H1 (cell line): Measurements from ENCODE around the gene MYO7B. TPM values are rescaled to one million over a fixed set of nuclear protein-coding genes. Genes with fewer than 3 reads are reported as not detected.

Experiments
- CTCF ChIA-PET: fragments of 300-600 bp; sonication (Branson Sonifier 250); formaldehyde crosslinking; loops from one replicate; lab custom pipeline; 2021; ENCODE audit not compliant: partially characterized antibody; lab: Charles Lee
- POLR2A ChIA-PET: fragments of 300-600 bp; sonication (Branson Sonifier 250); formaldehyde crosslinking; loops from one replicate; lab custom pipeline; 2021; ENCODE audit warnings: inconsistent platforms; ENCODE audit not compliant: partially characterized antibody; lab: Charles Lee
- DNase-seq, 2 experiments: peaks; one replicate each; pipeline versions ENCODE4 v3.0.0 to v3.0.0-alpha.2; 2010 to 2022; ENCODE audit warnings: low spot score in 2 of 2, low read depth in 1 of 2, mixed read lengths in 1 of 2
- FAIRE-seq: peaks from 2 replicates; lab custom pipeline; 2011; peaks lifted over from hg19 to GRCh38; lab: Jason Lieb, UNC
- H2AFZ ChIP-seq: 2 replicates; pipeline ENCODE4 v1.8.1; 2012; ENCODE audit warnings: low read length, inconsistent platforms
- H2AK5ac ChIP-seq: 2 replicates; pipeline ENCODE4 v1.6.1; 2013; ENCODE audit warnings: low read depth, low read length
- H2BK120ac ChIP-seq: replicated peaks from 2 replicates; pipeline ENCODE3; 2013; ENCODE audit warnings: low read depth, low read length, inconsistent platforms
- H2BK12ac ChIP-seq: 2 replicates; pipeline ENCODE4 v1.6.1; 2013; ENCODE audit warnings: low read depth, low read length
- H2BK15ac ChIP-seq: 2 replicates; pipeline ENCODE4 v1.6.1; 2013; ENCODE audit warnings: low read length
- H2BK20ac ChIP-seq: 2 replicates; pipeline ENCODE4 v1.6.1; 2013; ENCODE audit warnings: low read length
- H2BK5ac ChIP-seq: 2 replicates; pipeline ENCODE4 v1.6.1; 2013; ENCODE audit warnings: low read depth, low read length
- H3K14ac ChIP-seq: 2 replicates; pipeline ENCODE4 v1.6.1; 2013; ENCODE audit warnings: inconsistent platforms; ENCODE audit not compliant: insufficient read length
- H3K18ac ChIP-seq: 2 replicates; pipeline ENCODE4 v1.6.1; 2013; ENCODE audit warnings: low read length; ENCODE audit errors: extremely low read depth
- H3K23ac ChIP-seq: 2 replicates; pipeline ENCODE4 v1.6.1; 2013; ENCODE audit warnings: inconsistent platforms; ENCODE audit not compliant: insufficient read length
- H3K23me2 ChIP-seq: 2 replicates; pipeline ENCODE4 v1.6.1; 2013; ENCODE audit warnings: low read depth, low read length
- H3K27ac ChIP-seq: 2 replicates; pipeline ENCODE4 v1.6.1; 2011; ENCODE audit warnings: low read depth, low read length, inconsistent platforms
- H3K27me3 ChIP-seq, 4 experiments: replicated peaks in 1 of 4; 1 replicate in 1 of 4; 2 replicates in 3 of 4; pipeline versions ENCODE4 v1.6.1 to v1.8.1; 2011 to 2013; ENCODE audit warnings: low read length in 3 of 4, mild to moderate bottlenecking in 3 of 4, inconsistent platforms in 2 of 4, mixed read lengths in 2 of 4, moderate library complexity in 1 of 4; ENCODE audit not compliant: control insufficient read depth in 3 of 4, insufficient read depth in 3 of 4; ENCODE audit errors: extremely low read depth in 1 of 4
- H3K36me3 ChIP-seq, 4 experiments: 2 replicates each; pipeline versions ENCODE4 v1.6.1 to v1.8.1; 2011 to 2013; ENCODE audit warnings: mild to moderate bottlenecking in 4 of 4, low read length in 3 of 4, moderate library complexity in 2 of 4, control low read depth in 1 of 4, inconsistent platforms in 1 of 4; ENCODE audit not compliant: insufficient read depth in 4 of 4, control insufficient read depth in 2 of 4
- H3K4ac ChIP-seq: replicated peaks from 2 replicates; pipeline ENCODE3; 2013; ENCODE audit warnings: low read length, low read depth, mixed read lengths, inconsistent platforms; ENCODE audit not compliant: insufficient read length
- H3K4me1 ChIP-seq, 4 experiments: replicated peaks in 1 of 4; 1 replicate in 1 of 4; 2 replicates in 3 of 4; pipeline versions ENCODE4 v1.6.1 to v1.8.1; 2011 to 2013; ENCODE audit warnings: low read length in 3 of 4, inconsistent platforms in 2 of 4, mixed read lengths in 1 of 4; ENCODE audit not compliant: insufficient read depth in 4 of 4, control insufficient read depth in 3 of 4
- H3K4me2 ChIP-seq, 2 experiments: 2 replicates each; pipeline versions ENCODE4 v1.6.1 to v1.8.1; 2011 to 2013; ENCODE audit warnings: low read depth in 2 of 2, low read length in 2 of 2, control low read depth in 1 of 2, inconsistent platforms in 1 of 2, mild to moderate bottlenecking in 1 of 2; ENCODE audit not compliant: insufficient read depth in 1 of 2
- H3K4me3 ChIP-seq, 4 experiments: fragments of 200-600, 300-600 bp in 1 of 4; sonication (generic), shearing (Covaris generic), sonication (Bioruptor Twin) in 1 of 4; 2 replicates each; pipeline versions ENCODE4 v1.5.1 to v1.8.1; 2011 to 2016; ENCODE audit warnings: low read length in 4 of 4, low read depth in 3 of 4, control low read depth in 2 of 4, inconsistent platforms in 2 of 4, mild to moderate bottlenecking in 2 of 4, mixed read lengths in 1 of 4, moderate library complexity in 1 of 4; ENCODE audit not compliant: insufficient read depth in 2 of 4; ENCODE audit errors: extremely low read depth in 1 of 4
- H3K56ac ChIP-seq: replicated peaks from 2 replicates; pipeline ENCODE3; 2013; ENCODE audit warnings: low read depth, mild to moderate bottlenecking, mixed read lengths, low read length, inconsistent platforms; ENCODE audit not compliant: insufficient read length
- H3K79me1 ChIP-seq: 2 replicates; pipeline ENCODE4 v1.6.1; 2013; ENCODE audit warnings: low read depth, low read length, control low read depth
- H3K79me2 ChIP-seq, 2 experiments: 2 replicates each; pipeline versions ENCODE4 v1.6.1 to v1.8.1; 2012 to 2013; ENCODE audit warnings: low read length in 2 of 2, mild to moderate bottlenecking in 2 of 2, inconsistent platforms in 1 of 2; ENCODE audit not compliant: insufficient read depth in 2 of 2, control insufficient read depth in 1 of 2
- H3K9ac ChIP-seq, 4 experiments: replicated peaks in 1 of 4; 1 replicate in 1 of 4; 2 replicates in 3 of 4; pipeline versions ENCODE4 v1.6.1 to v1.8.1; 2011 to 2013; ENCODE audit warnings: low read depth in 3 of 4, low read length in 3 of 4, control low read depth in 2 of 4, mild to moderate bottlenecking in 2 of 4, moderate library complexity in 2 of 4, inconsistent platforms in 1 of 4; ENCODE audit errors: extremely low read depth in 1 of 4
- H3K9me3 ChIP-seq, 2 experiments: 2 replicates each; pipeline versions ENCODE4 v1.6.1 to v1.8.1; 2012 to 2013; ENCODE audit warnings: mild to moderate bottlenecking in 2 of 2, moderate library complexity in 2 of 2, control low read depth in 1 of 2, inconsistent platforms in 1 of 2, low read depth in 1 of 2, low read length in 1 of 2, mixed read lengths in 1 of 2; ENCODE audit not compliant: insufficient read depth in 2 of 2
- H4K20me1 ChIP-seq, 2 experiments: replicated peaks in 1 of 2; 2 replicates each; pipeline versions ENCODE3 to v1.8.1; 2011 to 2013; ENCODE audit warnings: inconsistent platforms in 2 of 2, low read length in 2 of 2, mild to moderate bottlenecking in 1 of 2; ENCODE audit not compliant: insufficient read depth in 2 of 2, control insufficient read depth in 1 of 2
- H4K5ac ChIP-seq: 2 replicates; pipeline ENCODE4 v1.6.1; 2013; ENCODE audit warnings: low read length, low read depth, mixed read lengths, inconsistent platforms; ENCODE audit not compliant: insufficient read length
- H4K8ac ChIP-seq: 2 replicates; pipeline ENCODE4 v1.8.0; 2013; ENCODE audit warnings: mild to moderate bottlenecking, moderate library complexity, low read length, inconsistent platforms; ENCODE audit not compliant: insufficient read depth; ENCODE audit errors: extremely low read depth
- H4K91ac ChIP-seq: replicated peaks from 2 replicates; pipeline ENCODE3; 2013; ENCODE audit warnings: low read length, mixed read lengths, inconsistent platforms; ENCODE audit not compliant: insufficient read length
- ASH2L ChIP-seq: fragments of 200-600, 300-600 bp; sonication (generic); IDR thresholded peaks from one replicate; pipeline ENCODE4 v1.7.1; 2017; ENCODE audit warnings: low read length
- BCL11A ChIP-seq, 2 experiments: IDR thresholded peaks; one replicate each; pipeline ENCODE4 v1.6.1; 2011; ENCODE audit warnings: low read depth in 2 of 2, low read length in 2 of 2, mild to moderate bottlenecking in 2 of 2
- CBX5 ChIP-seq: fragments of 300-800, 300-1000 bp; sonication (generic); IDR thresholded peaks from 2 replicates; pipeline ENCODE4 v1.7.1; 2016; ENCODE audit warnings: antibody characterized with exemption, low read length, low read depth
- CHD2 ChIP-seq: IDR thresholded peaks from 2 replicates; pipeline ENCODE4 v1.6.1; 2012; ENCODE audit warnings: low read length, improper control_type of control experiment
- CTBP2 ChIP-seq: IDR thresholded peaks from 2 replicates; pipeline ENCODE4 v1.7.0; 2011; ENCODE audit warnings: borderline replicate concordance, mild to moderate bottlenecking, moderate library complexity, mixed read lengths, low read length; ENCODE audit not compliant: insufficient read depth, insufficient read length
- PHF8 ChIP-seq: fragments of 200-600 bp; sonication (generic); conservative IDR thresholded peaks from 2 replicates; pipeline ENCODE4 v1.7.1; 2012; ENCODE audit warnings: low read depth, mild to moderate bottlenecking, inconsistent platforms, low read length, moderate library complexity
- SAP30 ChIP-seq: fragments of 300-600 bp; sonication (generic); IDR thresholded peaks from 2 replicates; pipeline ENCODE4 v1.7.1; 2012; ENCODE audit warnings: low read length, moderate library complexity, mild to moderate bottlenecking, inconsistent platforms; ENCODE audit not compliant: insufficient read depth, insufficient replicate concordance
- SP2 ChIP-seq: IDR thresholded peaks from 2 replicates; pipeline ENCODE4 v1.6.1; 2012; ENCODE audit warnings: mild to moderate bottlenecking, low read length, inconsistent platforms
- TCF12 ChIP-seq: IDR thresholded peaks from 2 replicates; pipeline ENCODE4 v1.6.1; 2011; ENCODE audit warnings: low read depth, mild to moderate bottlenecking, low read length
- WGBS, 2 experiments: shearing (Covaris generic) in 1 of 2; methylation state at CpG; one replicate each; pipeline versions ENCODE4 v1.1.6 to v1.1.7; 2013 to 2015; ENCODE audit warnings: low lambda C conversion rate in 2 of 2, mixed read lengths in 2 of 2, inconsistent platforms in 1 of 2, low coverage in 1 of 2, missing lambda C conversion rate in 1 of 2; ENCODE audit not compliant: insufficient replicate concordance in 2 of 2, insufficient coverage in 1 of 2, insufficient read length in 1 of 2; ENCODE audit errors: extremely low coverage in 1 of 2, missing lambda C conversion rate in 1 of 2; 5-methylcytosine and 5-hydroxymethylcytosine counted together
- polyA plus RNA-seq, 7 experiments: library from polyadenylated mRNA; depleted of rRNA in 3 of 7; stranded (reverse) in 5 of 7; unstranded in 2 of 7; fragments of >200 nt in 5 of 7; fragments of 200-250 nt in 2 of 7; gene quantifications; 1 replicate in 5 of 7; 2 replicates in 1 of 7; 4 replicates in 1 of 7; pipeline versions ENCODE4 v1.2.1 to v1.2.3, GENCODE V29; 2011 to 2013; ENCODE audit warnings: missing spikeins in 2 of 7, mixed read lengths in 2 of 7
- total RNA-seq: library from RNA; stranded (reverse); fragmentation: NEBNext Ultra II Directional; extraction: Animal tissue kit (Norgen Biotek cat#: 25700); gene quantifications from 2 replicates; pipeline ENCODE4 v1.2.1, GENCODE V29; 2021

MYO7B gene
- total and polyA plus RNA-seq, 2 of the 8 experiments (the other 6 are each of a cell fraction or from before 2014, with no cell fraction given) = not detected

GRCh38 chr2:127685410-127686080 is 150.1 kb downstream of the MYO7B start:
- H3K36me3 ChIP-seq = no peaks in the 10 kb centered on the region
- H3K4me2 ChIP-seq = no peak overlapping the region
- H4K91ac ChIP-seq = no peak overlapping the region
- H3K14ac ChIP-seq = no peak overlapping the region
- POLR2A ChIA-PET = no interaction called here
- CTCF ChIA-PET = interaction anchor here (1.1 to 2.0 kb wide), 3 partner anchors 10 to 94 kb away, joined by 3 to 10 read pairs (median 7); partner anchors contain the start of gene LIMS2
- H3K9me3 ChIP-seq = peaks cover 10 to 14% of the 10 kb centered on the region in 2 experiments
- no peak overlapping the region for H3K9ac ChIP-seq
- H3K27ac ChIP-seq = no peak overlapping the region
- H2BK5ac ChIP-seq = no peak overlapping the region
- H3K79me2 ChIP-seq = no peaks in the 10 kb centered on the region
- no peak overlapping the region for H3K23ac ChIP-seq
- no peak overlapping the region for H2BK120ac ChIP-seq
- H2AK5ac ChIP-seq = no peak overlapping the region
- peaks cover 0 to 8% (median 0%) of the 10 kb centered on the region in 4 experiments; a peak in 2 of 7 replicates for H3K4me1 ChIP-seq
- no peak overlapping the region for H4K5ac ChIP-seq
- no peak overlapping the region for H3K4me3 ChIP-seq
- H2AFZ ChIP-seq = no peak overlapping the region
- H3K4ac ChIP-seq = no peak overlapping the region
- H4K8ac ChIP-seq = no peak overlapping the region
- no peak overlapping the region for H3K56ac ChIP-seq
- H2BK15ac ChIP-seq = no peak overlapping the region
- no peak for FAIRE-seq
- no peak overlapping the region for H3K18ac ChIP-seq
- H4K20me1 ChIP-seq = no peaks in the 10 kb centered on the region
- no peaks in the 10 kb centered on the region for H3K79me1 ChIP-seq
- H3K27me3 ChIP-seq = no peaks in the 10 kb centered on the region
- no peak overlapping the region for H2BK20ac ChIP-seq
- no peak overlapping the region for H2BK12ac ChIP-seq
- no peak for DNase-seq
- H3K23me2 ChIP-seq = no peaks in the 10 kb centered on the region
- WGBS, 2 experiments = 83% methylated on average over 8 of the region's 8 CpGs; no CpG with 5 or more reads in 1 of the 2 experiments
- TF ChIP-seq CHD2 (no peak), PHF8 (no peak), SP2 (no peak), TCF12 (no peak), CTBP2 (no peak), ASH2L (no peak), CBX5 (no peak), BCL11A (IDR thresholded peaks at IDR 0.05; ENCODE audit: low read depth in 2 of 2, low read length in 2 of 2) (no peak), SAP30 (no peak)
